ENCODE results near the gene NDST1.

- TF ChIP-seq CTCF (conservative IDR thresholded peaks at IDR 0.05; ENCODE audit: low read depth, low read length): no peak
- no peak for TF ChIP-seq EZH2phosphoT487 (IDR thresholded peaks at IDR 0.05; ENCODE audit: borderline replicate concordance, low read length)
Measured at GRCh38 chr5:150550286-150550685, 42.4 kb downstream of the NDST1 start.
